HEK293 (cell line): ENCODE data around the gene MAP7D1.
A peak's percentile ranks its signal among the peaks of the same experiment; 100 is the strongest.

Source experiments
- BCL11A ChIP-seq: fragments of 450-650 bp; formaldehyde crosslinking; IDR thresholded peaks from 2 replicates; pipeline ENCODE4 v1.5.1; 2016; ENCODE audit warnings: low read depth, missing biosample characterization, missing genetic modification characterization
- EGR2 ChIP-seq: fragments of 450-650 bp; formaldehyde crosslinking; IDR thresholded peaks from 2 replicates; pipeline ENCODE4 v1.5.1; 2016; ENCODE audit warnings: low read depth, missing biosample characterization, missing genetic modification characterization
- GLIS2 ChIP-seq: fragments of 450-650 bp; formaldehyde crosslinking; IDR thresholded peaks from 2 replicates; pipeline ENCODE4 v1.5.1; 2016; ENCODE audit warnings: missing biosample characterization, missing genetic modification characterization
- HOXA7 ChIP-seq: sonication (generic); formaldehyde crosslinking; IDR thresholded peaks from 2 replicates; pipeline ENCODE4 v1.8.1; 2022; ENCODE audit warnings: missing genetic modification reagents, borderline replicate concordance
- KLF1 ChIP-seq: fragments of 450-650 bp; formaldehyde crosslinking; IDR thresholded peaks from 2 replicates; pipeline ENCODE4 v1.5.1; 2016; ENCODE audit warnings: missing biosample characterization, missing genetic modification characterization
- OSR2 ChIP-seq: fragments of 450-650 bp; formaldehyde crosslinking; IDR thresholded peaks from 2 replicates; pipeline ENCODE4 v1.5.1; 2016; ENCODE audit warnings: missing biosample characterization, missing genetic modification characterization
- REPIN1 ChIP-seq: fragments of 450-650 bp; formaldehyde crosslinking; IDR thresholded peaks from 2 replicates; pipeline ENCODE4 v1.5.1; 2017; ENCODE audit warnings: missing biosample characterization, missing genetic modification characterization, low read depth
- SALL2 ChIP-seq: fragments of 450-650 bp; formaldehyde crosslinking; IDR thresholded peaks from 2 replicates; pipeline ENCODE4 v1.5.0; 2017; ENCODE audit warnings: missing biosample characterization, mild to moderate bottlenecking, missing genetic modification characterization, borderline replicate concordance
- ZFP37 ChIP-seq: fragments of 450-650 bp; formaldehyde crosslinking; IDR thresholded peaks from 2 replicates; pipeline ENCODE4 v1.5.1; 2016; ENCODE audit warnings: missing biosample characterization, missing genetic modification characterization
- ZNF16 ChIP-seq: fragments of 450-650 bp; formaldehyde crosslinking; IDR thresholded peaks from 2 replicates; pipeline ENCODE4 v1.5.1; 2016; ENCODE audit warnings: low read depth, missing biosample characterization, missing genetic modification characterization
- ZNF175 ChIP-seq: fragments of 450-650 bp; formaldehyde crosslinking; IDR thresholded peaks from 2 replicates; pipeline ENCODE4 v1.5.1; 2016; ENCODE audit warnings: missing biosample characterization, missing genetic modification characterization
- ZNF184 ChIP-seq: fragments of 450-650 bp; IDR thresholded peaks from 2 replicates; pipeline ENCODE4 v1.5.1; 2018; ENCODE audit warnings: missing biosample characterization, mild to moderate bottlenecking, missing genetic modification characterization
- ZNF266 ChIP-seq: fragments of 450-650 bp; formaldehyde crosslinking; IDR thresholded peaks from 2 replicates; pipeline ENCODE4 v1.5.1; 2016; ENCODE audit warnings: missing biosample characterization, missing genetic modification characterization, low read depth
- ZNF311 ChIP-seq: fragments of 450-650 bp; formaldehyde crosslinking; IDR thresholded peaks from 2 replicates; pipeline ENCODE4 v1.5.1; 2017; ENCODE audit warnings: missing biosample characterization, missing genetic modification characterization, borderline replicate concordance
- ZNF335 ChIP-seq: fragments of 450-650 bp; formaldehyde crosslinking; conservative IDR thresholded peaks from 2 replicates; pipeline ENCODE4 v1.5.1; 2016; ENCODE audit warnings: missing biosample characterization, missing genetic modification characterization
- ZNF394 ChIP-seq: fragments of 450-650 bp; formaldehyde crosslinking; IDR thresholded peaks from 2 replicates; pipeline ENCODE4 v1.5.1; 2016; ENCODE audit warnings: missing biosample characterization, missing genetic modification characterization, mild to moderate bottlenecking, moderate library complexity, borderline replicate concordance
- ZNF426 ChIP-seq: fragments of 450-650 bp; formaldehyde crosslinking; IDR thresholded peaks from 2 replicates; pipeline ENCODE4 v1.5.1; 2017; ENCODE audit warnings: missing biosample characterization, missing genetic modification characterization, mild to moderate bottlenecking, inconsistent platforms, moderate library complexity
- ZNF529 ChIP-seq: fragments of 450-650 bp; formaldehyde crosslinking; IDR thresholded peaks from 2 replicates; pipeline ENCODE4 v1.5.1; 2017; ENCODE audit warnings: missing genetic modification characterization, missing biosample characterization; ENCODE audit not compliant: insufficient replicate concordance
- ZNF560 ChIP-seq: fragments of 450-650 bp; formaldehyde crosslinking; IDR thresholded peaks from 2 replicates; pipeline ENCODE4 v1.5.1; 2017; ENCODE audit warnings: missing biosample characterization, missing genetic modification characterization, borderline replicate concordance
- ZNF600 ChIP-seq: fragments of 450-650 bp; formaldehyde crosslinking; IDR thresholded peaks from 2 replicates; pipeline ENCODE4 v1.5.1; 2016; ENCODE audit warnings: missing biosample characterization, missing genetic modification characterization
- ZNF664 ChIP-seq: fragments of 450-650 bp; formaldehyde crosslinking; IDR thresholded peaks from 2 replicates; pipeline ENCODE4 v1.5.1; 2016; ENCODE audit warnings: missing biosample characterization, missing genetic modification characterization
- ZNF707 ChIP-seq: fragments of 450-650 bp; formaldehyde crosslinking; IDR thresholded peaks from 2 replicates; pipeline ENCODE4 v1.5.1; 2016; ENCODE audit warnings: missing biosample characterization, missing genetic modification characterization
- ZNF843 ChIP-seq: fragments of 450-650 bp; formaldehyde crosslinking; IDR thresholded peaks from 2 replicates; pipeline ENCODE4 v1.5.1; 2016; ENCODE audit warnings: missing biosample characterization, missing genetic modification characterization
- TF ChIP-seq, protein P1 (sequence below): fragments of 450-650 bp; formaldehyde crosslinking; IDR thresholded peaks from 2 replicates; pipeline ENCODE4 v1.5.1; 2016; ENCODE audit warnings: missing biosample characterization, missing genetic modification characterization
- TF ChIP-seq, protein P2 (sequence below): fragments of 450-650 bp; formaldehyde crosslinking; IDR thresholded peaks from 2 replicates; pipeline ENCODE4 v1.5.1; 2016; ENCODE audit warnings: missing biosample characterization, missing genetic modification characterization
- TF ChIP-seq, protein P3 (sequence below): fragments of 450-650 bp; formaldehyde crosslinking; IDR thresholded peaks from 2 replicates; pipeline ENCODE4 v1.5.1; 2016; ENCODE audit warnings: missing biosample characterization, missing genetic modification characterization
- TF ChIP-seq, protein P4 (sequence below): fragments of 450-650 bp; formaldehyde crosslinking; IDR thresholded peaks from 2 replicates; pipeline ENCODE4 v1.5.1; 2017; ENCODE audit warnings: missing biosample characterization, mild to moderate bottlenecking, missing genetic modification characterization, moderate library complexity
- TF ChIP-seq, protein P5 (sequence below): fragments of 450-650 bp; formaldehyde crosslinking; IDR thresholded peaks from 2 replicates; pipeline ENCODE4 v1.5.1; 2016; ENCODE audit warnings: missing biosample characterization, missing genetic modification characterization
- TF ChIP-seq, protein P6 (sequence below): fragments of 450-650 bp; formaldehyde crosslinking; IDR thresholded peaks from 2 replicates; pipeline ENCODE4 v1.5.1; 2017; ENCODE audit warnings: missing biosample characterization, missing genetic modification characterization

MAP7D1 gene

DNA sequence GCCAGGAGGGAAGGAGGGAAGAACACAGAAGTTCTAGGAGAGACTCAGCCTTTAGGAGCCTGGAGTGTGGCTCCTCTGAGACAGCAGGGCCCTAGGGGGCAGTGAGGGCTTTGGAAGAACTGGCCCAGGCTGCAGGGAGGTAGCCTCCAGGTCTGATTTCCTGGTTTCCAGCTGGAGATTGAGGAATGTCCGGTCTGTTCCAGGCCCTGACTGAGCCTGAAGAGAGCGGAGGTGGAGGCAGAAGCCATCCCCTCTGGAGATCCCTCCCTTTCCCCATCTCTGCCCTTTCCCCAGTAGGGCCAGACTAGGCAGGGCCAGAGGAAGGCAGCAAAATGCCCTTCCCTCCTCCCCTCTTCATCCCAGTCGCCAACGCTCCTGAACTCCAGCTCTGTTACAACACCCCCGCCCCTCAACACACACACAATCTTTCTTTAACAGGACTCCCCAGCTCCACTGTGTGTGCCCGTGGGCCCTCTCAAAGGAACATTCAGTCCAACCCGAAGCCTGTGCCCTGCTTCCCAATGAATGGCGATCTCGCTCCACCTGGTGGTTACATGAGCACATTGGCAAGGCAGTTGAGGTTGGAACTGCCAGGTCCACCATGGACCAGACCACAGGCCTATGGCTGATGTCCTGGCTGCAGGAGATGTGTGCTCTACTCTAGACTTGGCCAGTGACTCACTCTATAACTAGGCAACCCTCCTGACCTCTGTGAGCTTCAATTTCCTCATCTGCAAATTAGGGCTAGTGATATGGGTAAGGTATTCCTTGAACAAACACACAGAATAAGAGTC, 32.0 kb downstream of the MAP7D1 start (continued):
- no peak for TF ChIP-seq ZNF394 (tag by site-specific recombination)
- no peak for TF ChIP-seq ZNF311 (tag by site-specific recombination)
- TF ChIP-seq ZNF426 (tag by site-specific recombination), result no peak
- TF ChIP-seq, protein P1, sequence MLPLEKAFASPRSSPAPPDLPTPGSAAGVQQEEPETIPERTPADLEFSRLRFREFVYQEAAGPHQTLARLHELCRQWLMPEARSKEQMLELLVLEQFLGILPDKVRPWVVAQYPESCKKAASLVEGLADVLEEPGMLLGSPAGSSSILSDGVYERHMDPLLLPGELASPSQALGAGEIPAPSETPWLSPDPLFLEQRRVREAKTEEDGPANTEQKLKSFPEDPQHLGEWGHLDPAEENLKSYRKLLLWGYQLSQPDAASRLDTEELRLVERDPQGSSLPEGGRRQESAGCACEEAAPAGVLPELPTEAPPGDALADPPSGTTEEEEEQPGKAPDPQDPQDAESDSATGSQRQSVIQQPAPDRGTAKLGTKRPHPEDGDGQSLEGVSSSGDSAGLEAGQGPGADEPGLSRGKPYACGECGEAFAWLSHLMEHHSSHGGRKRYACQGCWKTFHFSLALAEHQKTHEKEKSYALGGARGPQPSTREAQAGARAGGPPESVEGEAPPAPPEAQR (tag by site-specific recombination), result no peak
- TF ChIP-seq, protein P2, sequence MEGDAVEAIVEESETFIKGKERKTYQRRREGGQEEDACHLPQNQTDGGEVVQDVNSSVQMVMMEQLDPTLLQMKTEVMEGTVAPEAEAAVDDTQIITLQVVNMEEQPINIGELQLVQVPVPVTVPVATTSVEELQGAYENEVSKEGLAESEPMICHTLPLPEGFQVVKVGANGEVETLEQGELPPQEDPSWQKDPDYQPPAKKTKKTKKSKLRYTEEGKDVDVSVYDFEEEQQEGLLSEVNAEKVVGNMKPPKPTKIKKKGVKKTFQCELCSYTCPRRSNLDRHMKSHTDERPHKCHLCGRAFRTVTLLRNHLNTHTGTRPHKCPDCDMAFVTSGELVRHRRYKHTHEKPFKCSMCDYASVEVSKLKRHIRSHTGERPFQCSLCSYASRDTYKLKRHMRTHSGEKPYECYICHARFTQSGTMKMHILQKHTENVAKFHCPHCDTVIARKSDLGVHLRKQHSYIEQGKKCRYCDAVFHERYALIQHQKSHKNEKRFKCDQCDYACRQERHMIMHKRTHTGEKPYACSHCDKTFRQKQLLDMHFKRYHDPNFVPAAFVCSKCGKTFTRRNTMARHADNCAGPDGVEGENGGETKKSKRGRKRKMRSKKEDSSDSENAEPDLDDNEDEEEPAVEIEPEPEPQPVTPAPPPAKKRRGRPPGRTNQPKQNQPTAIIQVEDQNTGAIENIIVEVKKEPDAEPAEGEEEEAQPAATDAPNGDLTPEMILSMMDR (tag by site-specific recombination), result peak; percentile 96
- no peak; the same call in 1 of the 2 replicates for TF ChIP-seq GLIS2 (tag by site-specific recombination)
- TF ChIP-seq, protein P3, sequence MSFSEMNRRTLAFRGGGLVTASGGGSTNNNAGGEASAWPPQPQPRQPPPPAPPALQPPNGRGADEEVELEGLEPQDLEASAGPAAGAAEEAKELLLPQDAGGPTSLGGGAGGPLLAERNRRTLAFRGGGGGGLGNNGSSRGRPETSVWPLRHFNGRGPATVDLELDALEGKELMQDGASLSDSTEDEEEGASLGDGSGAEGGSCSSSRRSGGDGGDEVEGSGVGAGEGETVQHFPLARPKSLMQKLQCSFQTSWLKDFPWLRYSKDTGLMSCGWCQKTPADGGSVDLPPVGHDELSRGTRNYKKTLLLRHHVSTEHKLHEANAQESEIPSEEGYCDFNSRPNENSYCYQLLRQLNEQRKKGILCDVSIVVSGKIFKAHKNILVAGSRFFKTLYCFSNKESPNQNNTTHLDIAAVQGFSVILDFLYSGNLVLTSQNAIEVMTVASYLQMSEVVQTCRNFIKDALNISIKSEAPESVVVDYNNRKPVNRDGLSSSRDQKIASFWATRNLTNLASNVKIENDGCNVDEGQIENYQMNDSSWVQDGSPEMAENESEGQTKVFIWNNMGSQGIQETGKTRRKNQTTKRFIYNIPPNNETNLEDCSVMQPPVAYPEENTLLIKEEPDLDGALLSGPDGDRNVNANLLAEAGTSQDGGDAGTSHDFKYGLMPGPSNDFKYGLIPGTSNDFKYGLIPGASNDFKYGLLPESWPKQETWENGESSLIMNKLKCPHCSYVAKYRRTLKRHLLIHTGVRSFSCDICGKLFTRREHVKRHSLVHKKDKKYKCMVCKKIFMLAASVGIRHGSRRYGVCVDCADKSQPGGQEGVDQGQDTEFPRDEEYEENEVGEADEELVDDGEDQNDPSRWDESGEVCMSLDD, result no peak
- no peak for TF ChIP-seq ZNF266 (tag by site-specific recombination)
- TF ChIP-seq HOXA7 (CRISPR knock-in tag), result no peak
- TF ChIP-seq, protein P4, sequence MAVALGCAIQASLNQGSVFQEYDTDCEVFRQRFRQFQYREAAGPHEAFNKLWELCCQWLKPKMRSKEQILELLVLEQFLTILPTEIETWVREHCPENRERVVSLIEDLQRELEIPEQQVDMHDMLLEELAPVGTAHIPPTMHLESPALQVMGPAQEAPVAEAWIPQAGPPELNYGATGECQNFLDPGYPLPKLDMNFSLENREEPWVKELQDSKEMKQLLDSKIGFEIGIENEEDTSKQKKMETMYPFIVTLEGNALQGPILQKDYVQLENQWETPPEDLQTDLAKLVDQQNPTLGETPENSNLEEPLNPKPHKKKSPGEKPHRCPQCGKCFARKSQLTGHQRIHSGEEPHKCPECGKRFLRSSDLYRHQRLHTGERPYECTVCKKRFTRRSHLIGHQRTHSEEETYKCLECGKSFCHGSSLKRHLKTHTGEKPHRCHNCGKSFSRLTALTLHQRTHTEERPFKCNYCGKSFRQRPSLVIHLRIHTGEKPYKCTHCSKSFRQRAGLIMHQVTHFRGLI (tag by site-specific recombination), result no peak
- no peak for TF ChIP-seq KLF1 (tag by site-specific recombination)
- no peak for TF ChIP-seq ZNF529 (tag by site-specific recombination)
- no peak for TF ChIP-seq ZNF664
- no peak for TF ChIP-seq REPIN1
- no peak for TF ChIP-seq OSR2 (tag by site-specific recombination)
- no peak for TF ChIP-seq ZNF175 (tag by site-specific recombination)
- no peak for TF ChIP-seq BCL11A
- TF ChIP-seq ZNF707, result no peak
- TF ChIP-seq ZNF843 (tag by site-specific recombination), result no peak
- peak; percentile 88 for TF ChIP-seq ZNF600
- TF ChIP-seq ZNF335 (tag by site-specific recombination), result peak; percentile 60; the same call in 1 of the 2 replicates
- TF ChIP-seq, protein P5, sequence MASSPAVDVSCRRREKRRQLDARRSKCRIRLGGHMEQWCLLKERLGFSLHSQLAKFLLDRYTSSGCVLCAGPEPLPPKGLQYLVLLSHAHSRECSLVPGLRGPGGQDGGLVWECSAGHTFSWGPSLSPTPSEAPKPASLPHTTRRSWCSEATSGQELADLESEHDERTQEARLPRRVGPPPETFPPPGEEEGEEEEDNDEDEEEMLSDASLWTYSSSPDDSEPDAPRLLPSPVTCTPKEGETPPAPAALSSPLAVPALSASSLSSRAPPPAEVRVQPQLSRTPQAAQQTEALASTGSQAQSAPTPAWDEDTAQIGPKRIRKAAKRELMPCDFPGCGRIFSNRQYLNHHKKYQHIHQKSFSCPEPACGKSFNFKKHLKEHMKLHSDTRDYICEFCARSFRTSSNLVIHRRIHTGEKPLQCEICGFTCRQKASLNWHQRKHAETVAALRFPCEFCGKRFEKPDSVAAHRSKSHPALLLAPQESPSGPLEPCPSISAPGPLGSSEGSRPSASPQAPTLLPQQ (tag by site-specific recombination), result peak; percentile 97
- peak; percentile 87 for TF ChIP-seq EGR2 (tag by site-specific recombination)
- TF ChIP-seq ZNF184 (tag by site-specific recombination), result no peak
- peak; percentile 92 for TF ChIP-seq ZFP37 (tag by site-specific recombination)
- TF ChIP-seq ZNF16 (tag by site-specific recombination), result no peak
- TF ChIP-seq, protein P6, sequence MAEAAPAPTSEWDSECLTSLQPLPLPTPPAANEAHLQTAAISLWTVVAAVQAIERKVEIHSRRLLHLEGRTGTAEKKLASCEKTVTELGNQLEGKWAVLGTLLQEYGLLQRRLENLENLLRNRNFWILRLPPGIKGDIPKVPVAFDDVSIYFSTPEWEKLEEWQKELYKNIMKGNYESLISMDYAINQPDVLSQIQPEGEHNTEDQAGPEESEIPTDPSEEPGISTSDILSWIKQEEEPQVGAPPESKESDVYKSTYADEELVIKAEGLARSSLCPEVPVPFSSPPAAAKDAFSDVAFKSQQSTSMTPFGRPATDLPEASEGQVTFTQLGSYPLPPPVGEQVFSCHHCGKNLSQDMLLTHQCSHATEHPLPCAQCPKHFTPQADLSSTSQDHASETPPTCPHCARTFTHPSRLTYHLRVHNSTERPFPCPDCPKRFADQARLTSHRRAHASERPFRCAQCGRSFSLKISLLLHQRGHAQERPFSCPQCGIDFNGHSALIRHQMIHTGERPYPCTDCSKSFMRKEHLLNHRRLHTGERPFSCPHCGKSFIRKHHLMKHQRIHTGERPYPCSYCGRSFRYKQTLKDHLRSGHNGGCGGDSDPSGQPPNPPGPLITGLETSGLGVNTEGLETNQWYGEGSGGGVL, result no peak
- TF ChIP-seq ZNF560 (tag by site-specific recombination), result no peak
- no peak for TF ChIP-seq SALL2 (tag by site-specific recombination)
